ENCODE results near the gene SGCA. TPM values are rescaled to one million over a fixed set of nuclear protein-coding genes. Genes with fewer than 3 reads are reported as not detected.
A peak's percentile ranks its signal among the peaks of the same experiment; 100 is the strongest.

SGCA gene
- total RNA-seq, 1 donor from 2014 or later = 78.5 TPM

DNA sequence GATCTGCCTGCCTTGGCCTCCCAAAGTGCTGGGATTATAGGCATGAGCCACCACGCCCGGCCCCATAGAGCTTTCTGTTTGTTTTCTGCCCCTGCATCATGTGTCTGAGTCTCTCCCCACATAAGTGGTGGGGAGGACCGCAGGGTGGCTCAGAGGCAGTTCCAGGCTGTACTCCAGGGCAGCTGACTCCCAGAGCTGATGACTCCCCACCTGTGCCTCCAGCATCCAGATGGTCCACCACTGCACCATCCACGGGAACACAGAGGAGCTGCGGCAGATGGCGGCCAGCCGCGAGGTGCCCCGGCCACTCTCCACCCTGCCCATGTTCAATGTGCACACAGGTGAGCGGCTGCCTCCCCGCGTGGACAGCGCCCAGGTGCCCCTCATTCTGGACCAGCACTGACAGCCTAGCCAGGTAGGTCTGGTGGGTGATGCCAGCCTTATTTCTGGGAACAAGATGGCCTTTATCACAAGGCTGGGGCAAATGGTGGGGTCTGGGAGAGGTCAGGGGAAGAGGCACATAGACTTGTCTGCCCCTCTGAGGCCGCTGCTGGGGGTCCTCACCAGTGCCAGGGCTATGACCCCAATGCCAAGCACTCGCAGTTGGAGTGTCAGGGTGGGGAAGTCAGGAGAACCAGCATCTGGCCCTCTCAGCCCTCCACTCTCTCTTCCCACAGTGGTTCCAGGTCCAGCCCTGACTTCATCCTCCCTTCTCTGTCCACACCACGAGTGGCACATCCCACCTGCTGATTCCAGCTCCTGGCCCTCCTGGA lies 9.4 kb downstream of the SGCA start:
- Histone ChIP-seq H3K4me1 (peaks cover 26 to 49% of the 10 kb centered on the region in 2 donors), H3K9me3 (no peaks in the 10 kb centered on the region), H3K4me3 (no peak overlapping the region), H3K27ac (peak overlapping the region; percentile 97 to 99), H3K36me3 (peaks cover 5 to 14% of the 10 kb centered on the region in 2 donors), H3K27me3 (no peaks in the 10 kb centered on the region)
- TF ChIP-seq, protein P1, sequence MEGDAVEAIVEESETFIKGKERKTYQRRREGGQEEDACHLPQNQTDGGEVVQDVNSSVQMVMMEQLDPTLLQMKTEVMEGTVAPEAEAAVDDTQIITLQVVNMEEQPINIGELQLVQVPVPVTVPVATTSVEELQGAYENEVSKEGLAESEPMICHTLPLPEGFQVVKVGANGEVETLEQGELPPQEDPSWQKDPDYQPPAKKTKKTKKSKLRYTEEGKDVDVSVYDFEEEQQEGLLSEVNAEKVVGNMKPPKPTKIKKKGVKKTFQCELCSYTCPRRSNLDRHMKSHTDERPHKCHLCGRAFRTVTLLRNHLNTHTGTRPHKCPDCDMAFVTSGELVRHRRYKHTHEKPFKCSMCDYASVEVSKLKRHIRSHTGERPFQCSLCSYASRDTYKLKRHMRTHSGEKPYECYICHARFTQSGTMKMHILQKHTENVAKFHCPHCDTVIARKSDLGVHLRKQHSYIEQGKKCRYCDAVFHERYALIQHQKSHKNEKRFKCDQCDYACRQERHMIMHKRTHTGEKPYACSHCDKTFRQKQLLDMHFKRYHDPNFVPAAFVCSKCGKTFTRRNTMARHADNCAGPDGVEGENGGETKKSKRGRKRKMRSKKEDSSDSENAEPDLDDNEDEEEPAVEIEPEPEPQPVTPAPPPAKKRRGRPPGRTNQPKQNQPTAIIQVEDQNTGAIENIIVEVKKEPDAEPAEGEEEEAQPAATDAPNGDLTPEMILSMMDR (IDR thresholded peaks at IDR 0.05) = no peak
- DNase-seq (ENCODE audit: low spot score in 2 of 2) = no peak
- intact Hi-C loops (cut with DNase I) = loop anchor here (5.0 kb wide), 1 partner anchor 63 kb away; no protein-coding TSS in a partner anchor

DNA sequence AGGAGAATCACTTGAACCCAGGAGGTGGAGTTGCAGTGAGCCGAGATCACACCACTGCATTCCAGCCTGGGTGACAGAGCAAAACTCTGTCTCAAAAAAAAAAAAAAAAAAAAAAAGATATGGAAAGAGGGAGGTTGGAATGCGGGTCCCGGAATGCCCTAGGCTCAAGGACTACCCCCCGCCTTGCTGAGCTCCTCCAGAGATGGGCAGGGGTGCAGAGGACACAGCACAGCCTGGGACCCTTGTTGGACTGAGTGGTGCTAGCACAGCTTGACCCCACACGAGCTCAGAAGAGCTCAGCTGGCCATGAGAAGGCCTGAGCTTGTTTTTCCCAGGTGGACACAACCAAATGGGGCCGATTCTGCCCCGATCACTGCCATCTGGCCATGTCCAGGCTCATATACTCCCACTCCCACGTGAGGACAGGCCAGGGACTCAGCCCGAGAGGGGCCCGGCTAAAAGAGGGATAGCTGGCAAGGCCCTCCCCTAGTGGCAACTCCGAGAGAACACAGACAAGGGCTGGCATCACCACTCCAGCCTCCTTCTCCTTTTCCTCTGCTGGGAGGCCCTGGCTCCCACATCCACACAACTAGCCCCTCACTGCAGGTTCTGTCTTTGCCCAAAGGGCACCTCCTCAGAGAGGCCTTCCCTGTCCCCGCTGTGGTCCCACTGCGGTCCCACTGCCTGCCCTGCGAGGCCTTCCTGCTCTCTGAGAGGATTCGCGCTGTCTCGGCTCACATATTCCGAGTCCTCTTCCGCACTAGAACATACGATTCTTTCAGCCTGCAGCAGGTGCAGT lies 11.0 kb downstream of the SGCA start:
- H3K4me1 ChIP-seq = peaks cover 26 to 49% of the 10 kb centered on the region in 2 donors
- H3K27me3 ChIP-seq = no peaks in the 10 kb centered on the region
- H3K36me3 ChIP-seq = peaks cover 0 to 6% of the 10 kb centered on the region in 2 donors
- H3K4me3 ChIP-seq = no peak overlapping the region
- intact Hi-C loops (cut with DNase I) = loop anchor here (5.0 kb wide), 1 partner anchor 64 kb away; no protein-coding TSS in a partner anchor
- TF ChIP-seq, protein P1 (IDR thresholded peaks at IDR 0.05) = no peak
- DNase-seq (ENCODE audit: low spot score in 2 of 2) = no peak
- H3K27ac ChIP-seq = peak overlapping the region; percentile 97 to 99
- H3K9me3 ChIP-seq = no peaks in the 10 kb centered on the region

DNA sequence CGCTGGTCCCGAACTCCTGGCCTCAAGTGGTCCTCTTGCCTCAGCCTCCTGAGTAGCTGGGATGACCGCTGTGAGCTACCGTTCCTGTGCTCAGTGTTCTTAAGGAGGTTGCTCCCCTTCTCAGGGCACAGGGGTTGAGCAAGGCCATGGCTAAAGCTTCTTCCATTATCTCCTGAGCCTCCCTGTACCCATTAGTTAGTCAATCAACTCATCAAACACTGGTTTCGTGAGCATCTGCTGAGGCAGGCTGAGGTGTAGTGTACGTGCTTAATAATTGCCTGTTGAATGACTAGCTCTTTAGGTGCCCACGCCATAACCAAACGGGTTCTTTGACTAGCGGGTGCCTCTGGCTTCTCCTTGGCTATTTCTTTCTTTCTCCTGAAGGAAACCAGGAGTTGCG lies 11.7 kb downstream of the SGCA start:
- no peak overlapping the region for H3K4me3 ChIP-seq
- H3K36me3 ChIP-seq = no peaks in the 10 kb centered on the region
- no peaks in the 10 kb centered on the region for H3K27me3 ChIP-seq
- TF ChIP-seq, protein P1 (IDR thresholded peaks at IDR 0.05) = no peak
- intact Hi-C loops (cut with DNase I) = loop anchor here (5.0 kb wide), 1 partner anchor 65 kb away; no protein-coding TSS in a partner anchor
- no peak for DNase-seq (ENCODE audit: low spot score in 2 of 2)
- peak overlapping the region; percentile 97 to 99 for H3K27ac ChIP-seq
- H3K4me1 ChIP-seq = peaks cover 26 to 49% of the 10 kb centered on the region in 2 donors
- H3K9me3 ChIP-seq = no peaks in the 10 kb centered on the region

DNA sequence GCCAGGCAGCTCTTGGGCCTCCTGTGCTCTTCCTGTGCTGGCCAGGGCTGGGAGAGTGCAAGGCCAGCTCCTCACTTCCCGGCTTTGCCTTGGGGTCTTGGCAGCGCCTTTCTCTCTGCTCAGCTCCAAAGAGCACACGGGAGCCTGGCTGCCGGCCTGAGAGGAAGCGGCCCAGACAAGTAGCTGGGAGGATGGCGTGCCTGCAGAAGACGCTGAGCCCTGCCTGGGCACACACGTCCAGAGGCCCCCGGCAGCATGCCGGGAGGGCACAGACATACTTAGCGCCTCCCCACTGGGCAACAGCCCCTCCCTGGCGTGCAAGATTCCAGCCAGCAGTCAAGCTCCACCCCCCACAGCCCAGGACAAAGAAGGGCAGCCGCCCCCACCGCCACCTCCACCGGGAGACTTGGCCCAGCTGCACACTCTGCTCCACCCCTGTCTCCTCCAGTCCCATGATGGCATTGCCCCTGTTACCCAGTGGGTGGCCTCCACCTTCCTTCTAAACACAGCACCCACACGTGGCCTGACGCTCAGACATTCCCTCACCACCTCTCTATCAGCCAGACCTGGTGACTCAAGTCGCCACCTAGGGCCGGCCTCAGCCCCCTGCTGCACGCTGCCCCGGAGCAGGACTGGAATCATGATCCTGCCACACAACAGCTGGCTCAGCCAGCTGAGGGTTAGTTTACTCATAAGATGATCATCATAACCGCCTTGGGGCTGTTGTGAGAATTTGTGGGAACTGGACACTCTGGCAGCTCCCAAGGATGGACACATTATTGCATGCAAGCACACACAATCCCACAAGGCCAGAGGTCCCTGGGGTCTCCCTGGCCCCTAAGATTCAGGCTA lies 12.4 kb downstream of the SGCA start:
- Histone ChIP-seq H3K4me1 (peaks cover 24 to 44% of the 10 kb centered on the region in 2 donors), H3K4me3 (no peak overlapping the region), H3K27me3 (no peaks in the 10 kb centered on the region), H3K36me3 (no peaks in the 10 kb centered on the region), H3K27ac (peak overlapping the region; percentile 97 to 99), H3K9me3 (no peaks in the 10 kb centered on the region)
- DNase-seq (ENCODE audit: low spot score in 2 of 2) = peak; percentile 93 to 98
- TF ChIP-seq, protein P1 (IDR thresholded peaks at IDR 0.05) = peak; percentile 32 to 49 (median 34)
- intact Hi-C loops (cut with DNase I) = loop anchor here (1.0 to 5.0 kb wide), 2 partner anchors 22 to 66 kb away; no protein-coding TSS in a partner anchor

DNA sequence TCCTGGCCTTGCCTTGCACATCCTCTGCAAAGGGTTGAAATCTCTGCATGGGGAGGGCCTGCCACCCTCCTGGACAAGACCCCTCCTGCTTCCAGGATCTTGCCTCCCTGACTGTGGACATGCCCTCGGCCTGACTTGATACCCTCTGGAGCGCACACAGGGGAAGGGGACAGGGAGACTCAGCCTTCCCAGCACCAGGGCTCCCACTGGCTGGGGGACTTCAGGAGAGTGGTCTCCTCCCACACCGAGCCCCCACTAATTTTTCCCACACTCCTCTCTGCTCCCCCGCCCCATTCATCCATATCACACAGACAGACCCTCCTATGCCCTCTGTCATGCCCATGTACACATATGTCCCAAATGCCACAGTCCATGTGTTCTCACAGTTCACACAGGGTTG lies 14.3 kb downstream of the SGCA start:
- Histone ChIP-seq H3K9me3 (no peaks in the 10 kb centered on the region), H3K4me3 (no peak overlapping the region), H3K27ac (peak overlapping the region; percentile 97 to 99), H3K27me3 (no peaks in the 10 kb centered on the region), H3K36me3 (no peaks in the 10 kb centered on the region), H3K4me1 (peaks cover 29 to 47% of the 10 kb centered on the region in 2 donors)
- no peak for DNase-seq (ENCODE audit: low spot score in 2 of 2)
- intact Hi-C loops (cut with DNase I) = loop anchor here (2.0 kb wide), 1 partner anchor 15 kb away; no protein-coding TSS in a partner anchor
- TF ChIP-seq, protein P1 (IDR thresholded peaks at IDR 0.05) = no peak
